Skeletal muscle satellite cell (primary cell): ENCODE measurements around the gene POP7. TPM values are rescaled to one million over a fixed set of nuclear protein-coding genes. Genes with fewer than 3 reads are reported as not detected.
A peak's percentile ranks its signal among the peaks of the same experiment; 100 is the strongest.
"Not testable (repeated sequence)": the region's sequence is repeated elsewhere in the genome, so short reads cannot be mapped to it uniquely, and the experiment has no call there.

ENCODE experiments used
- H3K27me3 ChIP-seq: 2 replicates; pipeline ENCODE4 v1.7.0; 2013; ENCODE audit warnings: low read length; ENCODE audit not compliant: control insufficient read depth, insufficient read depth
- H3K36me3 ChIP-seq: 2 replicates; pipeline ENCODE4 v1.7.0; 2013; ENCODE audit warnings: mild to moderate bottlenecking, control low read depth, low read length; ENCODE audit not compliant: insufficient read depth
- H3K4me1 ChIP-seq: 2 replicates; pipeline ENCODE4 v1.7.0; 2013; ENCODE audit warnings: low read length; ENCODE audit not compliant: control insufficient read depth, insufficient read depth
- H3K4me2 ChIP-seq: 2 replicates; pipeline ENCODE4 v1.7.0; 2013; ENCODE audit warnings: mild to moderate bottlenecking, low read length
- H3K4me3 ChIP-seq: 2 replicates; pipeline ENCODE4 v1.7.0; 2013; ENCODE audit warnings: low read length
- H3K9ac ChIP-seq: 2 replicates; pipeline ENCODE4 v1.7.0; 2013; ENCODE audit warnings: mild to moderate bottlenecking, low read depth, low read length, moderate library complexity
- H3K9me3 ChIP-seq: replicated peaks from 2 replicates; pipeline ENCODE4 v1.7.0; 2013; ENCODE audit warnings: mild to moderate bottlenecking, control low read depth, low read length
- total RNA-seq: library from RNA; depleted of rRNA; stranded (reverse); fragments of >200 nt; gene quantifications from 2 replicates; pipeline ENCODE4 v1.2.3, GENCODE V29; 2012; rRNA removed

The POP7 gene
- total RNA-seq = 47.4 and 57.7 TPM in 2 replicates

DNA sequence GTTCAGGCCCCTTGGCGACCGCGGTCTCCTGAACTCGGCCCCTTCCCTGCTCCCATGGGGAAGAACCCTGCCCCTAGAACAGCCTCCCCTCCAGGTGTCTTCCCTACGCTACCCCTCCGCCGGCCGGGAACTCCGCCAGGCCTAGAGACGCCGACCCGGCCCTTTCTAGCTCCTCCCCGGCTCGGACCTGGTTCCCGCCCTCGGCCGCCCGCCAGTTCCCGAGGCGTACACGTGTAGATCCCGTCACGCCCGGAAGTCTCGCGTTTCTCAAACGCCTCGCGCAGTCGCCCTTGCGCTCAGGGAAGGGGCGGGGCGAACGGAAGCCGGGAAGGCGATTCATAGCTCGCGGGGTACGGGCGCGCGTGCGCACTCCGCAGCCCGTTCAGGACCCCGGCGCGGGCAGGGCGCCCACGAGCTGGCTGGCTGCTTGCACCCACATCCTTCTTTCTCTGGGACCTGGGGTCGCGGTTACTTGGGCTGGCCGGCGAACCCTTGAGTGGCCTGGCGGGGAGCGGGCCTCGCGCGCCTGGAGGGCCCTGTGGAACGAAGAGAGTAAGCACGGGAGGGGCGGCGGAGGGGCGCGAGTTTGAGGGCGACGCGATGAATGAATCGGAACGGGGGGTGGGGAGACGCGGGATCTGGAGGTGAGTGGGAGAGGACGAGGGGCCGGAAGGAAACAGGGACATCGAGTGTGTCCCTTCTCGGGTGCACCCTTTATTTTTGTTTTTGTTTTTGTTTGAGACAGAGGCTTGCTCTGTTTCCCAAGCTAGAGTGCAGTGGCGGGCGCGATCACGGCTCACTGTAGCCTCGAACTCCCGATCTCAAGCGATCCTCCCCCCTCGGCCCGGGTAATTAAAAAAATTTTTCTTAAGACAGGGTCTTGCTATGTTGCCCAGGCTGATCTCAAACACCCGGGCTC lies at the start of gene POP7:
Gene POP7 (plus strand): TSS at position 369 of the 919 bp plus-strand sequence. CDS start 710 bp downstream, outside the sequence.
- Histone ChIP-seq H3K4me2 (peak within 1 kb of the TSS; percentile 93), H3K4me1 (peaks cover 12% of the 10 kb centered on the region), H3K36me3 (peaks cover 6% of the 10 kb centered on the region), H3K9ac (peak within 1 kb of the TSS; percentile 92), H3K9me3 (no peaks in the 10 kb centered on the region), H3K27me3 (peaks cover 5% of the 10 kb centered on the region), H3K4me3 (peak within 1 kb of the TSS; percentile 97)

DNA sequence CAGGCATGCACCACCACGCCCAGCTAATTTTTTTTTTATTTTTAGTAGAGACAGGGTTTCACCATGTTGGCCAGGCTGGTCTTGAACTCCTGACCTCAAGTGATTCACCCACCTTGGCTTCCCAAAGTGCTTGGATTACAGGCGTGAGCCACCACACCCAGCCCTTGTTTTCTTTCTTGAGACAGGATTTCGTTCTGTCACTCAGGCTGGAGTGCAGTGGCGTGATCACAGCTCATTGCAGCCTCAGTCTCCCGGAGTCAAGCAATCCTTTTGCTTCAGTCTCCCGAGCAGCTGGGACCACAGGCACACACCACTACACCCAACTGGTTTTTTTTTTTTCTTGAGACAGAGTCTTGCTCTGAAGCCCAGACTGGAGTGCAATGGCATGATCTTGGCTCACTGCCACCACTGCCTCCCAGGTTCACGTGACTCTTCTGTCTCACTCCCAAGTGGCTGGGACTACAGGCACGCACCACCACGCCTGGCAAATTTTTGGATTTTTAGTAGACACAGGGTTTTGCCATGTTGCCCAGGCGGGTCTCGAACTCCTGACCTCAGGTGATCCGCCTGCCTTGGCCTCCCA lies 43.6 kb upstream of the POP7 start:
- H3K27me3 ChIP-seq = peaks cover 30% of the 10 kb centered on the region
- H3K4me2 ChIP-seq, H3K9ac ChIP-seq, H3K36me3 ChIP-seq, H3K9me3 ChIP-seq, H3K4me1 ChIP-seq, H3K4me3 ChIP-seq: not testable (repeated sequence)

DNA sequence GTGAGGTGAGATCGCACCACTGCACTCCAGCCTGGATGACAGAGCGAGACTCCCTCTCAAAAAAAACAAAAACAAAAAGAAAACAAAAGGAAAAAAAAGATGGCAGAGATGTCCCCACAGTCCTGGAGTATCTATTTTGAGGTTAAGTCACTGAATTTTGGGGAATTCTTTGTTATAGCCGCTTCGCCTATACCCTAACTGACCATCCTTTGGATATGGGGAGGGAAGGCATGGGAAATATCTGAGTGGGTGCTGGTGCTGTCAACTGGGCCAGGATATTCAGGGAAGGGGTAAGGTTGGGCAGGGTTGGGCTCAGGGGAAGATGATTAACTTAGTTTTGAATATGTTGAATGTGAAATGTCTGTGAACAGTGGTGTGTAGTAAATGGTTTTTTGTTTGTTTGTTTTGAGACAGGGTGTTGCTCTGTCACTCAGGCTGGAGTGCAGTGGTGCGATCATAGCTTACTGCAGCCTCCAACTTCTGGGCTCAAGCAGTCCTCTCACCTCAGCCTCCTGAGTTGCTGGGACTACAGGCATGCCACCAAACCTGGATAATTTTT lies 40.7 kb upstream of the POP7 start:
- no peak overlapping the region for H3K4me2 ChIP-seq
- H3K4me3 ChIP-seq = no peak overlapping the region
- H3K9ac ChIP-seq = no peak overlapping the region
- no peaks in the 10 kb centered on the region for H3K36me3 ChIP-seq
- no peaks in the 10 kb centered on the region for H3K9me3 ChIP-seq
- no peaks in the 10 kb centered on the region for H3K4me1 ChIP-seq
- H3K27me3 ChIP-seq = peaks cover 29% of the 10 kb centered on the region

DNA sequence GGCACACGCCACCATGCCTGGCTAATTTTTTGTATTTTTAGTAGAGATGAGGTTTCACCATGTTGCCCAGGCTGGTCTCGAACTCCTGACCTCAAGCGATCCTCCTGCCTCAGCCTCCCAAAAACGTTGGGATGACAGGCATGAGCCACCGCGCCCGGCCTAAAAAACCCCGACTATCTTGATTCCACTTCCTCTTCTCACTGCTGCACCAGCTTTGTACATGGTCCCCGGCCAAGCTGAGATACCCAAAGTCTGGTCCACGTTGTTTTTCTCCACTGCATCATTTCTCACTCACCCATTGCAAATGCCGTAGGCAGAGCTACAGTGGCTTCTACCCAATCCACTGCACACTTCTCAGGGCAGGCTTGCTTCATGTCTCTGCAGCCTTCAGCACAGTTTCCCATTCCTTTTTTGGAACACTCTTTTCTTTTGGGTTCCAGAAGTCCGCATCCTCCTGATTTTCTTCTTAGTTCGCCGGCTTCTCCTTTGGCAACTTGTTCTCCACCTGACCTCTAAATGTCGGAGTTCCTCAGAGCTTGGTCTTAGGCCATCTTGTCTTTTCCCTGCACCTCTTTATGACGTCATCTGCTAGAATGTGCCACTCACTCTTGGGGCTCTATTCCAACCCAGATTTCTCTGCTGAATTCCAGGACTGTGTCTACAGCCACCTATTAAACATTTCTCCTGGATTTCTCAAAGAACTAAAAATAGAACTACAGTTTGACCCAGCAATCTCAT lies 38.4 kb upstream of the POP7 start:
- Histone ChIP-seq H3K4me2 (no peak overlapping the region), H3K4me1 (no peaks in the 10 kb centered on the region), H3K9me3 (no peaks in the 10 kb centered on the region), H3K27me3 (peaks cover 27% of the 10 kb centered on the region), H3K36me3 (no peaks in the 10 kb centered on the region), H3K4me3 (no peak overlapping the region), H3K9ac (no peak overlapping the region)

DNA sequence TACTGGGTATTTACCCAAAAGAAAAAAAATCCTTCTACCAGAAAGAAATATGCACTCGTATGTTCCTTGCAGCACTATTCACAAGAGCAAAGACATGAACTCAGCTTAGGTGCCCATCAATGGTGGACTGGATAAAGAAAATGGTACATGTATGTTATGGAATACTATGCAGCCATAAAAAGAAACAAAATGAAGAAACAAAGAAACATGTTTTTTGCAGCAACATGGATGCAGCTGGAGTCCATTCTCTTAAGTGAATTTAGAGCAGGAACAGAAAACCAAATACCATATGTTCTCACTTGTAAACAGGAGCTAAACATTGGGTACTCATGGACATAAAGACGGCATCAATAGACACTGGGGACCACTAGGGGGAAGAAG lies 37.9 kb upstream of the POP7 start:
- Histone ChIP-seq H3K9me3 (no peaks in the 10 kb centered on the region), H3K9ac (no peak overlapping the region), H3K27me3 (peaks cover 27% of the 10 kb centered on the region), H3K4me3 (no peak overlapping the region), H3K4me1 (no peaks in the 10 kb centered on the region), H3K36me3 (no peaks in the 10 kb centered on the region), H3K4me2 (no peak overlapping the region)

DNA sequence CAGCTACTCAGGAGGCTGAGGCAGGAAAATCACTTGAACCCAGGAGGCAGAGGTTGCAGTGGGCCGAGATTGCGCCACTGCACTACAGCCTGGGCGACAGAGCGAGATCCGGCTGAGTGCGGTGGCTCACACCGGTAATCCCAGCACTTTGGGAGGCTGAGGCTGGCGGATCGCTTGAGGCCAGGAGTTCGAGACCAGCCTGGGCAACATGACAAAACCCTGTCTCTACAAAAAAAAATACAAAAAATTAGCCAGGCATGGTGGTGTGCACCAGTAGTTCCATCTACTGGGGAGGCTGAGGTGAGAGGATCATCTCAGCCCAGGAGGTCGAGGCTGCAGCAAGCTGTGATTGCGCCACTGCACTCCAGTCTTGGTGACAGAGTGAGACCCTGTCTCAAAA lies 36.8 kb upstream of the POP7 start:
- H3K9me3 ChIP-seq, H3K9ac ChIP-seq, H3K4me1 ChIP-seq, H3K36me3 ChIP-seq, H3K4me2 ChIP-seq, H3K4me3 ChIP-seq: not testable (repeated sequence)
- peaks cover 27% of the 10 kb centered on the region for H3K27me3 ChIP-seq

DNA sequence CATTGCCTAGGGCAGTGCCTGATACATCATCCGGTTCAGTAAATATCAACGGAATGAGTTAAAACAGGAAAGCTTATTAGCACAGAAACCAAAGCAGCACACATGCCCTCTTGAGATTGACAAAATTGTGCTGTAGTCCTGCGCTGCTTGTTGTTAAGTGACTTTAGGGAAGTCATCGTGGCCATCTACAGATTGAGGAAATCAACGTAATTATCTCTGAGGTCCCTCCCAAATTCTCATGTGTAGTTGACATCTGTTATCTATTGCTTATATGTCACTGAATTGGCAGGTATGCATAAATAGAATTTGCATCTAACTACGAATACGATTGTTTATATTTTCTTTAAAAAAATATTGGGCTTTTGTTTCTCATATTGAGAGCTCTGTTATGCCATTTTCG lies 35.8 kb upstream of the POP7 start:
- H3K4me3 ChIP-seq = no peak overlapping the region
- no peak overlapping the region for H3K4me2 ChIP-seq
- H3K27me3 ChIP-seq = peaks cover 27% of the 10 kb centered on the region
- H3K4me1 ChIP-seq = no peaks in the 10 kb centered on the region
- no peaks in the 10 kb centered on the region for H3K9me3 ChIP-seq
- H3K36me3 ChIP-seq = no peaks in the 10 kb centered on the region
- H3K9ac ChIP-seq = no peak overlapping the region

DNA sequence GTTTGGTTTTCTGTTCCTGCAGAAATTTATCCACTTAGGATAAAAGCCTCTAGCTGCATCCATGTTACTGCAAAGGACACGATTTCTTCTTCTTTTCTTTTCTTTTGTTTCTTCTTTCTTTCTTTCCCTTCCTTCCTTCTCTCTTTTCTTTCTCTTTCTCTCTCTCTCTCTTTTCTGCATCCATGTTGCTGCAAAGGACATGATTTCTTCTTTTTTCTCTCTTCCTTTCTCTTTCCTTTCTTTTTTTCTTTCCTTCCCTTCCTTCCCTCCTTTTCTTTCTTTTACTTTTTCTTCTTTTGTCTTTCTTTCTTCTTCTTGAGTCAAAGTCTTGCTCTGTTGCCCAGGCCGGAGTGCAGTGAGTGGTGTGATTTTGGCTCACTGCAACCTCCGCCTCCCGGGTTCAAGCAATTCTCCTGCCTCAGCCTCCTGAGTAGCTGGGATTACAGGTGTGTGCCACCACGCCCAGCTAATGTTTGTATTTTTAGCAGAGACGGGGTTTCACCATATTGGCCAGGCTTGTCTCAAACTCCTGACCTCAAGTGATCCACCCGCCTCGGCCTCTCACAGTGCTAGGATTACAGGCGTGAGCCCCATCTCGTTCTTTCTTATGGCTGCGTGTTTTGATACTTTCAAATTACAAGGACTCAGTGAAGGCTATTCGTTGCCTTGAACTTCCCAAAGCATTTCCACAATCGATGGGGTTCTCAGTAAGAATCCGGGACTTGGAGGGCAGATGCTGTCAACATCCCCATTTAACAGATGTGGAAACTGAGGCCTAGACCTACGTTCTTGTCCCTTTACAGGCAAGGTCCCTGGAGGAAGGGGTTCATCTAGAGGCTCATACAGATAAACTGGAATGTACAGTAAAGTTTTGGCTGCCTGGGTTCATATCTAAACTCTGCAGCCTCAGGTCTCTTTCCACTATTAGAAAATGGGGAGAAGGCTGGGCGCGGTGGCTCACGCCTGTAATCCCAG lies 34.3 kb upstream of the POP7 start:
- H3K27me3 ChIP-seq = peaks cover 16% of the 10 kb centered on the region
- H3K4me3 ChIP-seq = no peak overlapping the region
- no peak overlapping the region for H3K9ac ChIP-seq
- no peaks in the 10 kb centered on the region for H3K9me3 ChIP-seq
- no peak overlapping the region for H3K4me2 ChIP-seq
- H3K36me3 ChIP-seq = peaks cover 3% of the 10 kb centered on the region
- no peaks in the 10 kb centered on the region for H3K4me1 ChIP-seq

DNA sequence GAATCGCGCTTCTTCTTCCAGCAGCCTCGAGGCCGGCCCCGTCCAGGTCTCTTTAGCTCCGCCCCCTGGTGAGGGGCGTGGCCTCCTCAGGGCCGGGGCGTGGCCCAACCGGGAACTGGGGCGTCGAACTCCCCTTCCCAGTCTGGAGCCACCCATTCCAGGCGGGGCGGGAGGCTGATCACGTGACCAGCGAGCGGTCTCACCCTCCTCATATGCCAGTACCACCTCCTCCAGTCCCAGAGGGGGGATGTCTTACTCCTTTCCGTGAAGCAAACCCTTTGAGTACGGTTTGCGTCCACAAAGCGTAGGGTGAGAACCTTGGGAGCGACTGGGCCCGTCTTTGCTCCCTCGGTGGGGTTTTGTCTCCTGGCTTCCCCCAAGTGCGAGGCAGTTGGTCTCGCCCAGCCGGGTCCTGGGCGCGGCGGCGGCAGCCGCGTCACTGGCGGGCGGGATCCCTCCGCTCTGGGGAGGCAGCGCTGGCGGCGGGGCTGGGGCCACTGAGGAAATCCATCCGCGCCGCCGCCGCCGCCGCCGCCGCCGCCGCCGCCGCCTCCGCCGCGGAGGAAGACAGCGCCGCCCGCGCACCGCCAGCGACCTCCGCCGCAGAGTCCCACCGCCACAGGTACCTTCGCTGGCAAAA lies 32.5 kb upstream of the POP7 start, which contains the start of gene GNB2:
Gene GNB2 (plus strand): TSS at position 439 of the 640 bp plus-strand sequence. CDS start 2,526 bp downstream, outside the sequence.
- H3K9ac ChIP-seq = peak within 1 kb of the TSS; percentile 99
- H3K36me3 ChIP-seq = peaks cover 21% of the 10 kb centered on the region
- H3K4me3 ChIP-seq = peak within 1 kb of the TSS; percentile 99
- H3K4me2 ChIP-seq = peak within 1 kb of the TSS; percentile 99
- no peaks in the 10 kb centered on the region for H3K4me1 ChIP-seq
- peaks cover 6% of the 10 kb centered on the region for H3K27me3 ChIP-seq
- no peaks in the 10 kb centered on the region for H3K9me3 ChIP-seq

DNA sequence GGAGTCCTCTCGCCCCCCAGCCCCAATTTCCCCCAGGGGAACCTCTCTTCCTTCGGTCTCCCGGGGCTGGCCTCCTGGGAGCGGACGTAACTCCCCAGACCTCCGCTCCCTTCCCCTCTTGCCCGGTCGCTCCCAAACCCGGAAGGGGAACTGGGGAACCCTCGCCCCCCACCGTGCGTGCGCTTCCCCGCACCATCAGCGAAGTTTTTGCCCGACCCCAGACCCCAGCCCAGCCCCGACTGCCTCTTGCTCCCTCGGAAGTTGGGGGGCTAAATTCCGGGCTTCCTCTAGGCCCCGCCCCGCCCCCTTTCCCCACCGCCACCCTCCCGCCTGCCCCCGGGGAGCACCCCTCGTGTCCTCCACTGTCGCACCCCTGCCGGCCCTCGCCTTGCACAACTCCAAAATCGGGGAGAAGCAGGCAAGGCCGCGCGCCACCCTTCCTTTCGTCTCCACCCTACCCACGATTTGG lies 31.9 kb upstream of the POP7 start:
- H3K4me1 ChIP-seq = no peaks in the 10 kb centered on the region
- peak overlapping the region; percentile 99 for H3K9ac ChIP-seq
- H3K36me3 ChIP-seq = peaks cover 24% of the 10 kb centered on the region
- H3K9me3 ChIP-seq = no peaks in the 10 kb centered on the region
- H3K27me3 ChIP-seq = peaks cover 6% of the 10 kb centered on the region
- H3K4me3 ChIP-seq = peak overlapping the region; percentile 99
- H3K4me2 ChIP-seq = peak overlapping the region; percentile 98
